HUES48 (cell line): ENCODE measurements around the gene TRIM24.
"Not testable (repeated sequence)": the region's sequence is repeated elsewhere in the genome, so short reads cannot be mapped to it uniquely, and the experiment has no call there.

Source experiments
- H3K27ac ChIP-seq: one replicate; pipeline ENCODE4 v1.7.0; 2013; ENCODE audit warnings: low read depth, low read length, inconsistent platforms
- H3K27me3 ChIP-seq: 2 replicates; pipeline ENCODE4 v1.6.1; 2013; ENCODE audit warnings: mild to moderate bottlenecking, low read length; ENCODE audit not compliant: control insufficient read depth, insufficient read depth
- H3K36me3 ChIP-seq: 2 replicates; pipeline ENCODE4 v1.6.1; 2013; ENCODE audit warnings: low read length; ENCODE audit not compliant: control insufficient read depth, insufficient read depth
- H3K4me1 ChIP-seq: 2 replicates; pipeline ENCODE4 v1.6.1; 2013; ENCODE audit warnings: mild to moderate bottlenecking, low read length; ENCODE audit not compliant: control insufficient read depth, insufficient read depth
- H3K4me3 ChIP-seq: 2 replicates; pipeline ENCODE4 v1.5.1; 2013; ENCODE audit warnings: mild to moderate bottlenecking, low read depth, low read length
- H3K9ac ChIP-seq: 2 replicates; pipeline ENCODE4 v1.6.1; 2013; ENCODE audit warnings: mild to moderate bottlenecking, low read depth, low read length, moderate library complexity
- H3K9me3 ChIP-seq: 2 replicates; pipeline ENCODE4 v1.6.1; 2013; ENCODE audit warnings: low read length; ENCODE audit not compliant: control insufficient read depth, insufficient read depth

The TRIM24 gene

DNA sequence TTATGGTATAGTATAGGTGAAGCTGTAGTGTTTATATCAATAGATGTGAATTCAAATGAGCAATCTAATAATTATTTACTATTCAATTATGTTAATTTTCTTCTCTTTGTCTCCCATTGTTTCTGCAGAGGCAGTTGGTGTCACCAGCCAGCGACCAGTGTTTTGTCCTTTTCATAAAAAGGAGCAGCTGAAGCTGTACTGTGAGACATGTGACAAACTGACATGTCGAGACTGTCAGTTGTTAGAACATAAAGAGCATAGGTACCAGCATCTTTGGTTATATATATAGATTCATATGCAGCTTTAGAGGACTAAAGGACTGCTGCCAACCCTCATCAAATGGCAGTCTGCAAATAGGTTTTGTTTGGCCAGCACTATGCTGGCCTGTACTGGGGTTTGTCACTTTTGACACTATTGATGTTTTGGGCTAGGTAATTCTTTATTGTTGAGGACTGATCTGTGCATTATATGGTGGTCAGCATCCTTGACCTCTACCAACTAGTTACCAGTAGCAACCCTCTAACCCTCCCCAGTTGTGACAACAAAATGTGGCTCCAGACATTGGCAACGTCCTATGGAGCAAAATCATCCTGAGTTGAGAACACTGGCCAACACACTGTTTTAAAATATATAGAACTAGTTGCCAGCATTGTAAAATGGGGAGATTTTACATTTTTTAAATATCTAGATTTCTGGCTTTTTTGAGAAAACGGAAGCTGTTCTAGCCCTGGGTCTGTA lies 59.2 kb downstream of the TRIM24 start:
- Histone ChIP-seq H3K36me3 (peaks cover 98% of the 10 kb centered on the region), H3K4me3 (no peak overlapping the region), H3K9ac (no peak overlapping the region), H3K9me3 (0 out of 2 replicates have a peak, but pooled peaks cover 3% of the 10 kb centered on the region), H3K4me1 (no peaks in the 10 kb centered on the region), H3K27ac (no peak overlapping the region), H3K27me3 (no peaks in the 10 kb centered on the region)

DNA sequence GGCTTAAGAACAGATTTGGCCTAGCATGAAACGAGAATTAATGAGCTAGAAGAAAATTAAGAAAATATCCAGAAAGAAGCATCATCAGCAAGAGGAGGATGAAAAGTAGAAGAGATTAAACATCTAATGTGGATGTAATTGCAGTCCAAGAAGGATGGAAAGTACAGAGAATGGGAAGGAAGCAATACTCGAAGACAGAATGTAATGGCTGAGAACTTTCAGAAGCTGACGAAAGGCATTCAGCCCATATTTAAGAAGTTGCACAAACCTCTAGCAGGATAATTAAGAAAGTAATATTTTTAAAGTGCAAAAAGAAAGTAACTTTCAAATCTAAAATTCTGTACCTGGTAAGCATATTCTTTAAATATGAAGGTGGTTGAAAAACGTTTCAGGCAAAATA lies 60.7 kb downstream of the TRIM24 start:
- Histone ChIP-seq H3K4me3 (no peak overlapping the region), H3K9me3 (peaks cover 7% of the 10 kb centered on the region), H3K27me3 (no peaks in the 10 kb centered on the region), H3K4me1 (no peaks in the 10 kb centered on the region), H3K27ac (no peak overlapping the region), H3K9ac (no peak overlapping the region), H3K36me3 (peaks cover 98% of the 10 kb centered on the region)

DNA sequence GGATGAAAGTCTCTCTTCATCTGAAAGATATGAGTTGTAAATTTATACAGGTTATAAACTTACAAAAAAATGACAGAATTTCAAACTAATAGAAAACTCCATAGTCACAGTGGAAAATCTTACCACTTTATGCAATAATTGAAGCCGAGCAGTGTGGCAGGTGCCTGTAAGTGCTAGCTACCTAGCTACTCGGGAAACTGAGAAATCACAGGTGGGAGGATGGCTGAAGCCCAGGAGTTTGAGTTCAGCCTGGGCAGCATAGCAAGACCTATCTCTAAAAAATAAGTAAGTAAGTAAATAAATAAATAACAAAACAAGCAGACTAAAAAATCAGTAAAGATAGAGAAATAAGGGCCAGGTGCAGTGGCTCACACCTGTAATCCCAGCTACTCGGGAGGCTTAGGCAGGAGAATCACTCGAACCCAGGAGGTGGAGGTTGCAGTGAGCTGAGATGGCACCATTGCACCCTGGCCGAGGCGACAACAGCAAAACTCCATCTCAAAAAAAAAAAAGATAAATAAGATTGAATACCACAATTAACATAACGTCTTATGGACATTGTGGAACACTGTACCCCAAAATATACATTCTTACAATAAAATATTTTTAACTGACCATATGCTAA lies 61.9 kb downstream of the TRIM24 start:
- H3K27me3 ChIP-seq = no peaks in the 10 kb centered on the region
- H3K9me3 ChIP-seq = peaks cover 19% of the 10 kb centered on the region
- H3K27ac ChIP-seq = no peak overlapping the region
- H3K9ac ChIP-seq = no peak overlapping the region
- no peak overlapping the region for H3K4me3 ChIP-seq
- peaks cover 99% of the 10 kb centered on the region for H3K36me3 ChIP-seq
- H3K4me1 ChIP-seq = no peaks in the 10 kb centered on the region

DNA sequence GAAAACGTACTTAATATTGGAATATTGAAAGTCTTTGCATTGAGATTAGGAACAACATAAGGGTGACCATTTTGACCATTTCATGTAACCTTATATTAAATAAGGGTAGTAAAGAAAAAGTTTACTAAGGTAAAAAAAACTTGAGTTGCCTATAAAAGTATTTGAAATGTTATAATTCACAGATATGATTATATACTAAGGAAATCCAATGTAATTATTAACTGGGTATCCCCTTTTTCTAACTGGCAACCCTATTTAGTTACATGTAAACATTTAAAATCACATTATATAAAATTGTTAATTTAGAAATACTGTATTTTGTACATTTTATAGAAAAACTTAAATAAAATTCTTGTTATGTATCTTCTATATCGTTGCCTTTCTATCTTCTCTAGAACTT lies 64.2 kb downstream of the TRIM24 start:
- H3K27me3 ChIP-seq = no peaks in the 10 kb centered on the region
- no peak overlapping the region for H3K27ac ChIP-seq
- H3K4me1 ChIP-seq = no peaks in the 10 kb centered on the region
- peaks cover 99% of the 10 kb centered on the region for H3K36me3 ChIP-seq
- no peak overlapping the region for H3K9ac ChIP-seq
- no peak overlapping the region for H3K4me3 ChIP-seq
- peaks cover 24% of the 10 kb centered on the region for H3K9me3 ChIP-seq

DNA sequence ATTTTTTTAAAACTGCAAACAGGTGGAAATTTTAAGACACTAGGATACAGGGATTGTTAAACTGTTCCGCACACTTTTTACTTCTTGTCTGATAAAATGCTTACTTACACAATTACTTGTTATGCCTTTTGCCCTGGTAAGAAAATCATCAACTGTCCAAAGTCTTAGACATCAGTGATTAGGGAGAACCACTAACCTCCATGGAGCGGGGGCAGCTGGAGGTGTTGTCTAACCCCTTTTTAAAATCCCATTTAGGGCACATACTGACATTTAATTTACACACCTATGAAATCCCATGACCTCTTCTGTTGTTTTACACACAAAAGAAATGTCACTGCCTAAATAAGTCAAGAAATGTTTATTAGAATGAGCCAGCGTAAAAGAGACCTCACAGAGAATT lies 65.7 kb downstream of the TRIM24 start:
- Histone ChIP-seq H3K9ac (no peak overlapping the region), H3K36me3 (peaks cover 99% of the 10 kb centered on the region), H3K9me3 (peaks cover 24% of the 10 kb centered on the region), H3K4me1 (no peaks in the 10 kb centered on the region), H3K27me3 (no peaks in the 10 kb centered on the region), H3K27ac (no peak overlapping the region), H3K4me3 (no peak overlapping the region)

DNA sequence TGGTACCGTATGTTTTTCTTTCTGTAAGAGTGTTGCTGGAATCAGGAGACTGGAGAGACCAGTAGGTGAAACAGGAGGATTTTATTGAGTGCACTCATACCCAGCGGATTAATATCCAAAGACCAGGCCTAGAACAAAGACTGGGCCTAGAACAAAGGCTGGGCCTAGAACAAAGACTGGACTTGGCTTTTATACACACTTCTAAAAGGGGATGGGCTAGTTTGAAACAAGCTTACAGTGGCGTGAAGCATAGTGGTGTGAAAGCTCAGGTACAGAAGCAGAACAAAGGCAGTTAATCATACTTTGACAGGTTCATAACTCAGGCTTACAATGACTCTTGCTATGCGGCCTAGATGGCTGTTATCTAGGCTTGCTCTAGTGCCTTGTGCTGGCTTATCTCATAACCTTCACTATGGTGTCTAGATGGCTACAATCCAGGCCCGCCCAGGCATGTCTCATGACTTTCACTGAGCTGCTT lies 67.7 kb downstream of the TRIM24 start:
- Histone ChIP-seq H3K9ac (no peak overlapping the region), H3K9me3 (peaks cover 24% of the 10 kb centered on the region), H3K4me1 (no peaks in the 10 kb centered on the region), H3K27ac (no peak overlapping the region), H3K27me3 (no peaks in the 10 kb centered on the region), H3K36me3 (peaks cover 83% of the 10 kb centered on the region), H3K4me3 (no peak overlapping the region)

DNA sequence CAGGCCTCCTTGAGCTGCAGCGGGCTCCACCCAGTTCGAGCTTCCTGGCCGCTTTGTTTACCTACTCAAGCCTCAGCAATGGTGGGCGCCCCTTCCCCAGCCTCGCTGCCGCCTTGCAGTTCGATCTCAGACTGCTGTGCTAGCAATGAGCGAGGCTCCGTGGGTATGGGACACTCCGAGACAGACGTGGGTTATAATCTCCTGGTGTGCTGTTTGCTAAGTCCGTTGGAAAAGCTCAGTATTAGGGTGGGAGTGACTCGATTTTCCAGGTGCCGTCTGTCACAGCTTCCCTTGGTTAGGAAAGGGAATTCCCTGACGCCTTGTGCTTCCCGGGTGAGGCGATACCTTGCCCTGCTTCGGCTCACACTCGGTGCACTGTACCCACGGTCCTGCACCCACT lies 76.8 kb downstream of the TRIM24 start:
- not testable (repeated sequence) for H3K9me3 ChIP-seq, H3K27me3 ChIP-seq, H3K9ac ChIP-seq, H3K4me1 ChIP-seq, H3K27ac ChIP-seq, H3K4me3 ChIP-seq
- peaks cover 49% of the 10 kb centered on the region for H3K36me3 ChIP-seq

DNA sequence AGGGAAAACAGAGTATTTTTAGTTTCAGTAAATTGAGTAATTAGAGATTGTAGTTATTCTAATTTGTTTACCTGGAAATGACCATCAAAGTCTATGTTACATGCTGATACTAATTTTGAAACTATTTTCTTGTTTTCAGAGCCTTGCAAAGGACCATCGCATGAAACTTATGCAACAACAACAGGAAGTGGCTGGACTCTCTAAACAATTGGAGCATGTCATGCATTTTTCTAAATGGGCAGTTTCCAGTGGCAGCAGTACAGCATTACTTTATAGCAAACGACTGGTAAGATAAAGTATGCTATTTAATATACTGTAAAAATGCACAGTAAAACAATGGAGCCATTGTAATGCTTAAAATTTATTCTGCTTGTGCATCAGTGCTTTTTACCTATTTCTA lies 78.5 kb downstream of the TRIM24 start:
- Histone ChIP-seq H3K27me3 (no peaks in the 10 kb centered on the region), H3K27ac (no peak overlapping the region), H3K9ac (no peak overlapping the region), H3K4me3 (no peak overlapping the region), H3K9me3 (no peaks in the 10 kb centered on the region), H3K4me1 (no peaks in the 10 kb centered on the region), H3K36me3 (peaks cover 66% of the 10 kb centered on the region)

DNA sequence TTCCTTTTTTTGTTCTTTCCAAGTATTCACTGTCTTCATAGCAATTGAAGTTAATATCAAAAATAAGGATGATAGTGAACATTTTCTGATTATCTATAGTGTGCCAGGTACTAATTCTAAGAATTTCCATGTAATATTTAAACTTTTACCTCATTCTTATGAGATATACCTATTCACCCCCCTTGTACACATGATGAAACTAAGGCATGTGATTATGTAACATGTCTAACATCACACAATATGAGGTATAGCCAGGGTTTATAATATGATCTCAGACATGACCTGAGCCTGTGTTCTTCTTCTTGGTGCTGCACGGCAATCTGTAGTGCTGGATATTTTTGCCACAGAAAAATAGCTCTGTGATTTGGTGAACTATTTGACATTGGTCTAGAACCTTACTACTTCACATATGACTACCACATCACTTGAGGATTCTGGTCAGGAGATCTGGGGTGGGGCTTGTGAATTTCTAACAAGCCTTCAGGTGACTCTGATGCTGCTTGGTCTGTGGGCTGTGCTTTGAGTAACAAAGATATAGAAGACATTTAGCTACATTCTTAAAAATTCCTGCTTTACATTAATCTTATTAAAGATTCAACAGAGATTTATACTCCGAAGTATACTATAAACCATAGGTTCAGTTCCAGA lies 79.1 kb downstream of the TRIM24 start:
- H3K27me3 ChIP-seq = no peaks in the 10 kb centered on the region
- H3K9me3 ChIP-seq = no peaks in the 10 kb centered on the region
- H3K9ac ChIP-seq = no peak overlapping the region
- H3K4me1 ChIP-seq = no peaks in the 10 kb centered on the region
- H3K4me3 ChIP-seq = no peak overlapping the region
- H3K27ac ChIP-seq = no peak overlapping the region
- peaks cover 72% of the 10 kb centered on the region for H3K36me3 ChIP-seq

DNA sequence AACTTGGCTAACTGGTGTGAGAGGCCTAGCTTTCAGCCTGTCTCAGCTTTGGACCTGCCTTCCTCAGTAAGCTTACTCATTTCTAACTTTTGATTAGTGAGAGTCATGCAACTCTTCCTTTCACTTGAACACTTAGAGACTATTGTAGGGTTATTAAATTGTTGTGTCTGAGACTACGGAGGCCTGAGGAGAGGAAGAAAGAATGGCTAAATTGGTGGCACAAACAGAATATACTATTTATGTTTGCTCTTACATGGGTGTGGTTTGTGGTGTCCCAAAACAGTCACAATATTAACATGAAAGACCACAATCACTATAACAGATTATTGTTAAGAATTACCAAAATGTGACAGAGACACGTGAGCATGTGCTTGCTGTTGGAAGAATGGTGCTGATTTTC lies 82.1 kb downstream of the TRIM24 start:
- Histone ChIP-seq H3K9ac (no peak overlapping the region), H3K4me3 (no peak overlapping the region), H3K36me3 (peaks cover 100% of the 10 kb centered on the region), H3K27me3 (no peaks in the 10 kb centered on the region), H3K27ac (no peak overlapping the region), H3K4me1 (no peaks in the 10 kb centered on the region), H3K9me3 (no peaks in the 10 kb centered on the region)

DNA sequence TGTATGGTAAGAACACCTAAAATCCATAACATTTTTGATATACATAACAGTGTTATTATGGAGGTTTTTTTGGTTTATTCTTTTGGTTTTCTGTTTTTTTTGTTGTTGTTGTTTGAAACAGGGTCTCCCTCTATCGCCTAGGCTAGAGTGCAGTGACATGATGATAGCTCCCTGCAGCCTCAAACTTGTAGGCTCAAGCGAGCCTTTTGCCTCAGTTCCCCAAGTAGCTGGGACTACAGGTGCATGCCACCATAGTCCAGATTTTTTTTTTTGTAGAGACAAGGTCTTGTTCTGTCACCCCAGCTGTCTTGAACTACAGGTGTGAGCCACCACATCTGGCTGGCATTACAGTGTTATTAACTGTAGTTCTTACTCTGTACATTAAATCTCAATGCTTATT lies 83.7 kb downstream of the TRIM24 start:
- no peaks in the 10 kb centered on the region for H3K27me3 ChIP-seq
- H3K4me3 ChIP-seq = no peak overlapping the region
- no peak overlapping the region for H3K27ac ChIP-seq
- no peaks in the 10 kb centered on the region for H3K9me3 ChIP-seq
- peaks cover 100% of the 10 kb centered on the region for H3K36me3 ChIP-seq
- H3K9ac ChIP-seq = no peak overlapping the region
- H3K4me1 ChIP-seq = no peaks in the 10 kb centered on the region
